H9 (cell line): ENCODE data around the gene ITGA8. TPM values are rescaled to one million over a fixed set of nuclear protein-coding genes. Genes with fewer than 3 reads are reported as not detected.

ENCODE experiments used
- DNase-seq: peaks from one replicate; pipeline ENCODE4 v3.0.0-alpha.2; 2017
- H2AFZ ChIP-seq: one replicate; pipeline ENCODE4 v1.6.1; 2013; ENCODE audit warnings: mild to moderate bottlenecking, low read length, control low read depth, moderate library complexity
- H2AK5ac ChIP-seq: 2 replicates; pipeline ENCODE4 v1.6.1; 2013; ENCODE audit warnings: low read length, control low read depth, mixed read lengths; ENCODE audit not compliant: insufficient read length
- H2BK120ac ChIP-seq: one replicate; pipeline ENCODE4 v1.6.1; 2013; ENCODE audit warnings: low read depth, mild to moderate bottlenecking, low read length, control low read depth, inconsistent platforms; ENCODE audit not compliant: poor library complexity, severe bottlenecking
- H2BK12ac ChIP-seq: 2 replicates; pipeline ENCODE4 v1.6.1; 2013; ENCODE audit warnings: low read length, control low read depth, mixed read lengths, low read depth; ENCODE audit not compliant: insufficient read length
- H2BK15ac ChIP-seq: 2 replicates; pipeline ENCODE4 v1.6.1; 2013; ENCODE audit warnings: low read depth, low read length, control low read depth
- H2BK20ac ChIP-seq: one replicate; pipeline ENCODE4 v1.6.1; 2013; ENCODE audit warnings: low read depth, mild to moderate bottlenecking, low read length, control low read depth, inconsistent platforms; ENCODE audit not compliant: poor library complexity, severe bottlenecking
- H2BK5ac ChIP-seq: 2 replicates; pipeline ENCODE4 v1.6.1; 2013; ENCODE audit warnings: low read length, control low read depth, mixed read lengths; ENCODE audit not compliant: insufficient read length
- H3K14ac ChIP-seq: 2 replicates; pipeline ENCODE4 v1.6.1; 2013; ENCODE audit warnings: low read length, control low read depth; ENCODE audit not compliant: insufficient read depth
- H3K18ac ChIP-seq: 2 replicates; pipeline ENCODE4 v1.6.1; 2013; ENCODE audit warnings: low read depth, mild to moderate bottlenecking, mixed read lengths, low read length, control low read depth; ENCODE audit not compliant: insufficient read length
- H3K23ac ChIP-seq: 2 replicates; pipeline ENCODE4 v1.6.1; 2013; ENCODE audit warnings: low read length, control low read depth, mixed read lengths, low read depth; ENCODE audit not compliant: insufficient read length
- H3K23me2 ChIP-seq: 2 replicates; pipeline ENCODE4 v1.6.1; 2013; ENCODE audit warnings: low read depth, mild to moderate bottlenecking, mixed read lengths, low read length, control low read depth; ENCODE audit not compliant: insufficient read length, poor library complexity, severe bottlenecking
- H3K27ac ChIP-seq: 2 replicates; pipeline ENCODE4 v1.5.1; 2013; ENCODE audit warnings: low read length, control low read depth, mixed read lengths, low read depth; ENCODE audit not compliant: insufficient read length
- H3K27me3 ChIP-seq: 2 replicates; pipeline ENCODE4 v1.6.1; 2013; ENCODE audit warnings: low read length, control low read depth, inconsistent platforms; ENCODE audit not compliant: insufficient read depth
- H3K4ac ChIP-seq: 2 replicates; pipeline ENCODE4 v1.6.1; 2013; ENCODE audit warnings: low read depth, mild to moderate bottlenecking, control low read depth, inconsistent platforms, low read length, moderate library complexity
- H3K4me1 ChIP-seq: 2 replicates; pipeline ENCODE4 v1.6.1; 2013; ENCODE audit warnings: low read length, control low read depth, inconsistent platforms; ENCODE audit not compliant: insufficient read depth
- H3K4me2 ChIP-seq: 2 replicates; pipeline ENCODE4 v1.6.1; 2013; ENCODE audit warnings: low read length, control low read depth, mixed read lengths; ENCODE audit not compliant: insufficient read length, insufficient read depth
- H3K56ac ChIP-seq: 2 replicates; pipeline ENCODE4 v1.6.1; 2013; ENCODE audit warnings: low read depth, mild to moderate bottlenecking, mixed read lengths, low read length, control low read depth; ENCODE audit not compliant: insufficient read length
- H3K79me1 ChIP-seq: 2 replicates; pipeline ENCODE4 v1.6.1; 2013; ENCODE audit warnings: low read depth, mild to moderate bottlenecking, moderate library complexity, low read length, control low read depth, inconsistent platforms; ENCODE audit not compliant: insufficient read depth, poor library complexity, severe bottlenecking
- H3K79me2 ChIP-seq: 2 replicates; pipeline ENCODE4 v1.6.1; 2013; ENCODE audit warnings: low read length, control low read depth, inconsistent platforms; ENCODE audit not compliant: insufficient read depth
- H3K9ac ChIP-seq: 2 replicates; pipeline ENCODE4 v1.6.1; 2013; ENCODE audit warnings: low read length, control low read depth, mixed read lengths; ENCODE audit not compliant: insufficient read length; ENCODE audit errors: extremely low read depth
- H3K9me3 ChIP-seq: one replicate; pipeline ENCODE4 v1.6.1; 2013; ENCODE audit warnings: low read depth, low read length, inconsistent platforms; ENCODE audit not compliant: control insufficient read depth
- H3T11ph ChIP-seq: one replicate; pipeline ENCODE4 v1.6.1; 2013; ENCODE audit warnings: mild to moderate bottlenecking, low read length, control low read depth, inconsistent platforms
- H4K20me1 ChIP-seq: one replicate; pipeline ENCODE4 v1.6.1; 2013; ENCODE audit not compliant: control insufficient read depth, insufficient read length, insufficient read depth
- H4K5ac ChIP-seq: 2 replicates; pipeline ENCODE4 v1.6.1; 2013; ENCODE audit warnings: low read depth, mild to moderate bottlenecking, mixed read lengths, low read length, control low read depth; ENCODE audit not compliant: insufficient read length
- H4K8ac ChIP-seq: replicated peaks from 2 replicates; pipeline ENCODE4 v1.6.1; 2013; ENCODE audit warnings: low read length, control low read depth, mixed read lengths, low read depth; ENCODE audit not compliant: insufficient read length
- H4K91ac ChIP-seq: 2 replicates; pipeline ENCODE4 v1.6.1; 2013; ENCODE audit warnings: low read depth, mild to moderate bottlenecking, moderate library complexity, mixed read lengths, low read length, control low read depth; ENCODE audit not compliant: insufficient read length
- H3K27ac Mint-ChIP-seq, 3 experiments: 2 replicates in 2 of 3; 3 replicates in 1 of 3; pipeline ENCODE4 v1.8.0; 2020 to 2021; ENCODE audit warnings: mixed read lengths in 3 of 3, mild to moderate bottlenecking in 1 of 3, moderate library complexity in 1 of 3
- H3K27me3 Mint-ChIP-seq: 2 replicates; pipeline ENCODE4 v1.8.0; 2021; ENCODE audit warnings: low read depth, mild to moderate bottlenecking, moderate library complexity, mixed read lengths
- H3K36me3 Mint-ChIP-seq, 3 experiments: 2 replicates in 2 of 3; 3 replicates in 1 of 3; pipeline ENCODE4 v1.8.0; 2020 to 2021; ENCODE audit warnings: low read depth in 3 of 3, mixed read lengths in 3 of 3; ENCODE audit not compliant: insufficient read depth in 1 of 3
- H3K4me1 Mint-ChIP-seq, 2 experiments: 2 replicates each; pipeline ENCODE4 v1.8.0; 2020; ENCODE audit warnings: mixed read lengths in 2 of 2
- H3K4me3 Mint-ChIP-seq, 2 experiments: 2 replicates in 1 of 2; 3 replicates in 1 of 2; pipeline ENCODE4 v1.8.0; 2020 to 2021; ENCODE audit warnings: mild to moderate bottlenecking in 2 of 2, mixed read lengths in 2 of 2, moderate library complexity in 1 of 2
- H3K9me3 Mint-ChIP-seq, 2 experiments: 2 replicates in 1 of 2; 3 replicates in 1 of 2; pipeline ENCODE4 v1.8.0; 2020; ENCODE audit warnings: mild to moderate bottlenecking in 2 of 2, mixed read lengths in 2 of 2, moderate library complexity in 1 of 2
- WGBS: extraction: QIAGEN DNeasy Blood & Tissue Kit; methylation state at CpG from one replicate; pipeline ENCODE4 v1.1.7; 2013; ENCODE audit warnings: missing lambda C conversion rate, low lambda C conversion rate, mixed read lengths; ENCODE audit not compliant: insufficient read length; ENCODE audit errors: extremely low coverage; 5-methylcytosine and 5-hydroxymethylcytosine counted together
- total RNA-seq: library from RNA; stranded (reverse); gene quantifications from 2 replicates; pipeline ENCODE4 v1.2.1, GENCODE V29; 2021
- TF ChIP-seq, protein P1 (sequence below): fragments of 200-600 bp; sonication (generic); conservative IDR thresholded peaks from 3 replicates; pipeline ENCODE4 v1.8.0; 2021; ENCODE audit warnings: antibody characterized with exemption, mild to moderate bottlenecking

ITGA8 gene
- total RNA-seq, 1 experiment from 2014 or later = not detected

DNA sequence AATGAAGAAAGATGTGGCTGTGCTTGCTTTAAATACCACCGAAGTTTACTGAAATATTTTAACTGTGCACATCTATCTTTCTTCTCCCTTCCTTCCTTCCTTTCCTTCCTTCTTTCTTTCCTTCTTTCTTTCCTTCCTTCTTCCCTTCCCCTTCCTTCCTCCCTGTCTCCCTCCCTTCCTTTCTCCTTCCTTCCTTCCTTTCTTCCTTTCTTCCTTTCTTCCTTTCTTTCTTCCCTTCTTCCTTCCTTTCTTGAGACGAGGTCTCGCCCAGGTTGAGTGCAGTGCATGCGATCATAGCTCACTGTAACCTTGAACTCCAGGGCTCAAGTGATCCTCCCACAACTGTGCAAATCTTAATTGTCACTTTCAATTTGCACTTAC is 190.9 kb downstream of the ITGA8 start:
- no peak overlapping the region for H3K18ac ChIP-seq
- H3K4ac ChIP-seq = no peak overlapping the region
- Mint-ChIP-seq H3K9me3 (no peaks in the 10 kb centered on the region), H3K27ac (no peak overlapping the region; a peak in 1 of 7 replicates), H3K27me3 (peaks cover 9% of the 10 kb centered on the region), H3K4me3 (no peak overlapping the region), H3K4me1 (no peaks in the 10 kb centered on the region), H3K36me3 (no peaks in the 10 kb centered on the region)
- no peak overlapping the region for H3K56ac ChIP-seq
- H3K79me1 ChIP-seq = no peaks in the 10 kb centered on the region
- H4K8ac ChIP-seq = no peak overlapping the region
- no peak overlapping the region for H4K91ac ChIP-seq
- H3K9ac ChIP-seq = no peak overlapping the region
- no CpG with 5 or more reads among the region's 4 CpGs for WGBS
- no peak overlapping the region for H3K4me2 ChIP-seq
- H2AK5ac ChIP-seq = no peak overlapping the region
- H3K14ac ChIP-seq = no peak overlapping the region
- no peaks in the 10 kb centered on the region for H4K20me1 ChIP-seq
- no peaks in the 10 kb centered on the region for H3K9me3 ChIP-seq
- no peaks in the 10 kb centered on the region for H3K27me3 ChIP-seq
- no peak overlapping the region for H2BK15ac ChIP-seq
- H2BK5ac ChIP-seq = no peak overlapping the region
- no peaks in the 10 kb centered on the region for H3K23me2 ChIP-seq
- H3K79me2 ChIP-seq = no peaks in the 10 kb centered on the region
- TF ChIP-seq, protein P1, sequence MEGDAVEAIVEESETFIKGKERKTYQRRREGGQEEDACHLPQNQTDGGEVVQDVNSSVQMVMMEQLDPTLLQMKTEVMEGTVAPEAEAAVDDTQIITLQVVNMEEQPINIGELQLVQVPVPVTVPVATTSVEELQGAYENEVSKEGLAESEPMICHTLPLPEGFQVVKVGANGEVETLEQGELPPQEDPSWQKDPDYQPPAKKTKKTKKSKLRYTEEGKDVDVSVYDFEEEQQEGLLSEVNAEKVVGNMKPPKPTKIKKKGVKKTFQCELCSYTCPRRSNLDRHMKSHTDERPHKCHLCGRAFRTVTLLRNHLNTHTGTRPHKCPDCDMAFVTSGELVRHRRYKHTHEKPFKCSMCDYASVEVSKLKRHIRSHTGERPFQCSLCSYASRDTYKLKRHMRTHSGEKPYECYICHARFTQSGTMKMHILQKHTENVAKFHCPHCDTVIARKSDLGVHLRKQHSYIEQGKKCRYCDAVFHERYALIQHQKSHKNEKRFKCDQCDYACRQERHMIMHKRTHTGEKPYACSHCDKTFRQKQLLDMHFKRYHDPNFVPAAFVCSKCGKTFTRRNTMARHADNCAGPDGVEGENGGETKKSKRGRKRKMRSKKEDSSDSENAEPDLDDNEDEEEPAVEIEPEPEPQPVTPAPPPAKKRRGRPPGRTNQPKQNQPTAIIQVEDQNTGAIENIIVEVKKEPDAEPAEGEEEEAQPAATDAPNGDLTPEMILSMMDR = no peak
- no peaks in the 10 kb centered on the region for H3K4me1 ChIP-seq
- H2BK20ac ChIP-seq = no peak overlapping the region
- DNase-seq = no peak
- no peak overlapping the region for H2BK120ac ChIP-seq
- no peak overlapping the region for H4K5ac ChIP-seq
- H3K27ac ChIP-seq = no peak overlapping the region
- no peak overlapping the region for H2AFZ ChIP-seq
- no peak overlapping the region for H2BK12ac ChIP-seq
- no peak overlapping the region for H3T11ph ChIP-seq
- no peak overlapping the region for H3K23ac ChIP-seq
